ENCODE data around the gene RNPEPL1. TPM values are rescaled to one million over a fixed set of nuclear protein-coding genes. Genes with fewer than 3 reads are reported as not detected.
"Not testable (repeated sequence)": the region's sequence is repeated elsewhere in the genome, so short reads cannot be mapped to it uniquely, and the experiment has no call there.

The RNPEPL1 gene
- total RNA-seq, 4 donors from 2014 or later = 85.0 to 175 (median 154) TPM

- no peak for TF ChIP-seq POLR2A (IDR thresholded peaks at IDR 0.05)
- TF ChIP-seq, protein P1, sequence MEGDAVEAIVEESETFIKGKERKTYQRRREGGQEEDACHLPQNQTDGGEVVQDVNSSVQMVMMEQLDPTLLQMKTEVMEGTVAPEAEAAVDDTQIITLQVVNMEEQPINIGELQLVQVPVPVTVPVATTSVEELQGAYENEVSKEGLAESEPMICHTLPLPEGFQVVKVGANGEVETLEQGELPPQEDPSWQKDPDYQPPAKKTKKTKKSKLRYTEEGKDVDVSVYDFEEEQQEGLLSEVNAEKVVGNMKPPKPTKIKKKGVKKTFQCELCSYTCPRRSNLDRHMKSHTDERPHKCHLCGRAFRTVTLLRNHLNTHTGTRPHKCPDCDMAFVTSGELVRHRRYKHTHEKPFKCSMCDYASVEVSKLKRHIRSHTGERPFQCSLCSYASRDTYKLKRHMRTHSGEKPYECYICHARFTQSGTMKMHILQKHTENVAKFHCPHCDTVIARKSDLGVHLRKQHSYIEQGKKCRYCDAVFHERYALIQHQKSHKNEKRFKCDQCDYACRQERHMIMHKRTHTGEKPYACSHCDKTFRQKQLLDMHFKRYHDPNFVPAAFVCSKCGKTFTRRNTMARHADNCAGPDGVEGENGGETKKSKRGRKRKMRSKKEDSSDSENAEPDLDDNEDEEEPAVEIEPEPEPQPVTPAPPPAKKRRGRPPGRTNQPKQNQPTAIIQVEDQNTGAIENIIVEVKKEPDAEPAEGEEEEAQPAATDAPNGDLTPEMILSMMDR (IDR thresholded peaks at IDR 0.05) = no peak
- peaks cover 0 to 58% (median 0%) of the 10 kb centered on the region in 3 donors for H3K36me3 ChIP-seq
- peaks cover 0 to 16% (median 3%) of the 10 kb centered on the region in 4 donors for H3K4me1 ChIP-seq
- peak in 2 of 3 donors; percentile 24 to 45 for DNase-seq
- no peak overlapping the region for H3K27ac ChIP-seq
- H3K9me3 ChIP-seq = no peaks in the 10 kb centered on the region
- no peaks in the 10 kb centered on the region for H3K27me3 ChIP-seq
- H3K4me3 ChIP-seq = no peak overlapping the region
Measured at GRCh38 chr2:240615820-240616547, 47.7 kb downstream of the RNPEPL1 start.

DNA sequence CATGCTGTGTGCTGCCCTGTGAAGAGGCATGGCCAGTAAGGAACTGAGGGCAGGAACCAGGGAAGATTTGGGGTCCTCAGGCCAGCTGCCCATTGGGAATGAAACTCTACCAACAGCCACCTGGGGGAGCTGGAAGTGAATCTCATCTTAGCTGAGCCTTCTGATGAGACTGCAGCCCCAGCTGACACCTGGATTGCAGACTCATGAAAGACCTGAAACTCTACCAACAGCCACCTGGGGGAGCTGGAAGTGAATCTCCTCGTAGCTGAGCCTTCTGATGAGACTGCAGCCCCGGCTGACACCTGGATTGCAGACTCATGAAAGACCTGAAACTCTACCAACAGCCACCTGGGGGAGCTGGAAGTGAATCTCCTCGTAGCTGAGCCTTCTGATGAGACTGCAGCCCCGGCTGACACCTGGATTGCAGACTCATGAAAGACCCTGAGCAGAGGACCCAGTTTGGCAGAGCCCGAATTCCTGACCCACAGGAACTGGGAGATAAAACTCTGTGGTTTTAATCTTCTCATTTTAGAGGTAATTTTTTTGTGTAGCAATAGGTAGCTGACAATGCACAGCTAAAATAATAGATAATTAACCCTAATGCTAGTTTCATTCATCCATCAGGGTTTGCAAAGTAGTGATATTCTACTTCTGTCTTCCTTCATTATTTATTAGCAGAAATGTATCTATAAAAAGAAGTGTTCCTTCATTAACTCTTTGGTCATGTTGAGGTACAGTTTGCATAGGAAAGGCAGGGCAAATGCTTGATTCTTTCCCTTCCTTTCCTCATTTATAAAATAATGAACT lies 48.8 kb downstream of the RNPEPL1 start:
- not testable (repeated sequence) for H3K9me3 ChIP-seq, H3K27me3 ChIP-seq, H3K4me3 ChIP-seq, H3K27ac ChIP-seq
- Histone ChIP-seq H3K36me3 (peaks cover 0 to 66% (median 0%) of the 10 kb centered on the region in 3 donors), H3K4me1 (peaks cover 0 to 16% (median 5%) of the 10 kb centered on the region in 4 donors)
- TF ChIP-seq, protein P1 (IDR thresholded peaks at IDR 0.05) = peak in 2 of 6 experiments; percentile 12 to 21
- DNase-seq = peak in 2 of 3 donors; percentile 37 to 47

- no peaks in the 10 kb centered on the region for H3K27me3 ChIP-seq
- H3K4me3 ChIP-seq = no peak overlapping the region
- no peak for DNase-seq
- H3K4me1 ChIP-seq = peaks cover 0 to 14% (median 7%) of the 10 kb centered on the region in 4 donors
- H3K36me3 ChIP-seq = peaks cover 0 to 64% (median 0%) of the 10 kb centered on the region in 3 donors
- H3K9me3 ChIP-seq = no peaks in the 10 kb centered on the region
- TF ChIP-seq POLR2A (IDR thresholded peaks at IDR 0.05) = no peak
- TF ChIP-seq, protein P1 (IDR thresholded peaks at IDR 0.05) = no peak
- H3K27ac ChIP-seq = no peak overlapping the region
Measured at GRCh38 chr2:240618776-240619175, 50.5 kb downstream of the RNPEPL1 start.

- no peaks in the 10 kb centered on the region for H3K9me3 ChIP-seq
- H3K27me3 ChIP-seq = no peaks in the 10 kb centered on the region
- peaks cover 0 to 18% (median 9%) of the 10 kb centered on the region in 4 donors for H3K4me1 ChIP-seq
- peaks cover 0 to 61% (median 0%) of the 10 kb centered on the region in 3 donors for H3K36me3 ChIP-seq
- H3K27ac ChIP-seq = peak overlapping the region in 2 of 4 donors; percentile 5 to 10
- TF ChIP-seq, protein P1 (IDR thresholded peaks at IDR 0.05) = no peak
- no peak for TF ChIP-seq POLR2A (IDR thresholded peaks at IDR 0.05)
- peak in 2 of 3 donors; percentile 43 to 48 for DNase-seq
- no peak overlapping the region for H3K4me3 ChIP-seq
Measured at GRCh38 chr2:240619506-240620148, 51.3 kb downstream of the RNPEPL1 start.

DNA sequence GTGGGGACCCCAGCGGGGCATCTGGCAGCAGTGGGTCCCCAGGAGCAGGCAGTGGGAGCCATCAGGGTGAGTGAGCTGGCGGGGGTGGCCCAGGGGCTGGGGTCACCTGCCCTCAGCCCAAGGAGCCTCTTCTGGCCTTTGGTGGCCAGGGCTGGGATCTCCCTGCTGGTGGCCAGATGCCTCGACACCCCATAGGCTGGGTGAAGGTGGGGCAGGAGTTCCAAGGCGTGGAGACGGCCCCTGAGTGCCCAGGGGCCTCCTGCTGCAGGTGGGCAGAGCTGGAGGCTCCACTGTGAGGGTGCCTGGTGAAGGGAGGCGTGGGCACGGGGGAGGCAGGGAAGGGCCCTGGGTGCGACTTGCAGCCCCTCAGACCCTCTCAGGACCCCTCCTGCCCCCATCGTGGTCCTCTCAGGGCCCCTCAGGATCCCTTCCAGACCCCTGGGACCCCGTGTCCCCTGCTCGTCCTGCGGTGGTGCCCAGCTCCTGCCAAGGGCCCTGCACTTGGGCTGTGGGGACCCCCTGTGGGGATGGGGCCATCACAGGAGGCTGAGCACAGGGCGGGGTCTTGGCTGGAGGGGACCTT lies 52.0 kb downstream of the RNPEPL1 start:
- Histone ChIP-seq H3K4me3 (no peak overlapping the region), H3K27ac (peak overlapping the region in 2 of 4 donors; percentile 5 to 10), H3K9me3 (no peaks in the 10 kb centered on the region), H3K36me3 (peaks cover 0 to 61% (median 0%) of the 10 kb centered on the region in 3 donors), H3K27me3 (no peaks in the 10 kb centered on the region), H3K4me1 (peaks cover 0 to 20% (median 12%) of the 10 kb centered on the region in 4 donors)
- peak in 2 of 3 donors; percentile 43 to 45 for DNase-seq
- TF ChIP-seq, protein P1 (IDR thresholded peaks at IDR 0.05) = no peak

Data from Peyer's patch (tissue), 4 donors.